ENCODE results near the gene AOPEP. TPM values are rescaled to one million over a fixed set of nuclear protein-coding genes. Genes with fewer than 3 reads are reported as not detected.
A peak's percentile ranks its signal among the peaks of the same experiment; 100 is the strongest.

AOPEP gene
- total RNA-seq, 6 experiments from 2014 or later: 36.6 to 110 (median 63.3) TPM

DNA sequence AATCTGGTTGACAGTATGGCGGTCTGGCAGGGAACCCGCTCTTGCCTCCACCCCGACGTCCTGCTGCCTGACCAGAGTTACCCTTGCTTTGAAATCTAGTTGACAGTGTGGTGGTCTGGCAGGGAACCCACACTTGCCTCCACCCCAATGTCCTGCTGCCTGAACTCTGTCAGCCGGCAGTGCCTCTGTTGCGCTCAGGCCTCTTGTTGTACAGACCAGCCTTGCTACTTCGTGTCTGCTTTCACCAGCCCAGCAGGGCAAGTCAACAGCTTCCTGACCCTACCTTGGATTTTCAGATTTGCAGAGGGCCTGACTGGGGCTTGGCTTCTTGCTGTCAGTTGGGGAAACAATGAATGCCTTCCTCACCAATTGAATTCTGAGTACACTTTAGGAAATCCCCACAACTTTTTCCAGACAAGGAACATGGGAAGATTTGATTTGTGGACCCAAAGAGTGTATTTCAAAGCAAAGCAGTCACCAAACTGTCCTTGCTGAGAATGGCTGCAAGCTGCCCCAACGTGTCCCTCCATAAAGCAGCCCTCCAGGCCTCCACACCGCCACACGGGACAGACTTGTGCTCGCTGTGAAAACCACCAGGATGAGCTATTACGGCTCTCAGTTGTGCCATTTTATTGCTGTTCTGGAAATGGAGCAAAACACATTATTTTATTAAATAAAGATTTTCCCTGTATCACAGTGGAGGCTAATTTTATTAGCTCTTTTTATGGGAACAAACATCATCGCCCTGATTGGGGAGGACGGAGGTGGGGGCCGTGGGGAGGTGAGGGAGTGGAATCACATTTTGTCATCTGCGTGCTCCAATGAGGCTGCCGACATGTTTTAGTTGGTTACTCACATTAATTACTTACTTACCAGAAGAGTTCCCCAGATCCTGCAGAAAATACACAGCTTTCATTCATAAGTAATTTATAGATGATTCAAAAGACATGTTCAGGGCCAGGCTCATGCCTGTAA, 189.3 kb downstream of the AOPEP start:
- intact Hi-C loops (cut with DNase I): no loop called here
- WGBS (ENCODE audit: insufficient coverage, low coverage, low lambda C conversion rate, missing lambda C conversion rate): 95% methylated on average over 9 of the region's 17 CpGs
- Histone ChIP-seq H3K4me3 (no peak overlapping the region), H3K9me3 (no peaks in the 10 kb centered on the region), H3K36me3 (no peaks in the 10 kb centered on the region), H3K27ac (no peak overlapping the region), H3K27me3 (no peaks in the 10 kb centered on the region), H3K4me1 (peaks cover 0 to 13% (median 4%) of the 10 kb centered on the region in 4 donors)
- no peak for DNase-seq
- no peak for ATAC-seq
- TF ChIP-seq POLR2A (IDR thresholded peaks at IDR 0.05): no peak
- TF ChIP-seq, protein P1, sequence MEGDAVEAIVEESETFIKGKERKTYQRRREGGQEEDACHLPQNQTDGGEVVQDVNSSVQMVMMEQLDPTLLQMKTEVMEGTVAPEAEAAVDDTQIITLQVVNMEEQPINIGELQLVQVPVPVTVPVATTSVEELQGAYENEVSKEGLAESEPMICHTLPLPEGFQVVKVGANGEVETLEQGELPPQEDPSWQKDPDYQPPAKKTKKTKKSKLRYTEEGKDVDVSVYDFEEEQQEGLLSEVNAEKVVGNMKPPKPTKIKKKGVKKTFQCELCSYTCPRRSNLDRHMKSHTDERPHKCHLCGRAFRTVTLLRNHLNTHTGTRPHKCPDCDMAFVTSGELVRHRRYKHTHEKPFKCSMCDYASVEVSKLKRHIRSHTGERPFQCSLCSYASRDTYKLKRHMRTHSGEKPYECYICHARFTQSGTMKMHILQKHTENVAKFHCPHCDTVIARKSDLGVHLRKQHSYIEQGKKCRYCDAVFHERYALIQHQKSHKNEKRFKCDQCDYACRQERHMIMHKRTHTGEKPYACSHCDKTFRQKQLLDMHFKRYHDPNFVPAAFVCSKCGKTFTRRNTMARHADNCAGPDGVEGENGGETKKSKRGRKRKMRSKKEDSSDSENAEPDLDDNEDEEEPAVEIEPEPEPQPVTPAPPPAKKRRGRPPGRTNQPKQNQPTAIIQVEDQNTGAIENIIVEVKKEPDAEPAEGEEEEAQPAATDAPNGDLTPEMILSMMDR (IDR thresholded peaks at IDR 0.05): no peak

- H3K4me1 ChIP-seq: peaks cover 0 to 14% (median 5%) of the 10 kb centered on the region in 4 donors
- H3K9me3 ChIP-seq: no peaks in the 10 kb centered on the region
- H3K36me3 ChIP-seq: no peaks in the 10 kb centered on the region
- TF ChIP-seq POLR2A (IDR thresholded peaks at IDR 0.05): no peak
- TF ChIP-seq, protein P1 (IDR thresholded peaks at IDR 0.05): no peak
- no peak for DNase-seq
- no peaks in the 10 kb centered on the region for H3K27me3 ChIP-seq
- no peak for ATAC-seq
- WGBS (ENCODE audit: insufficient coverage, low coverage, low lambda C conversion rate, missing lambda C conversion rate): no CpG with 5 or more reads among the region's 6 CpGs
- intact Hi-C loops (cut with DNase I): no loop called here
- no peak overlapping the region for H3K27ac ChIP-seq
- H3K4me3 ChIP-seq: no peak overlapping the region
Measured at GRCh38 chr9:94916956-94917355, 190.5 kb downstream of the AOPEP start.

DNA sequence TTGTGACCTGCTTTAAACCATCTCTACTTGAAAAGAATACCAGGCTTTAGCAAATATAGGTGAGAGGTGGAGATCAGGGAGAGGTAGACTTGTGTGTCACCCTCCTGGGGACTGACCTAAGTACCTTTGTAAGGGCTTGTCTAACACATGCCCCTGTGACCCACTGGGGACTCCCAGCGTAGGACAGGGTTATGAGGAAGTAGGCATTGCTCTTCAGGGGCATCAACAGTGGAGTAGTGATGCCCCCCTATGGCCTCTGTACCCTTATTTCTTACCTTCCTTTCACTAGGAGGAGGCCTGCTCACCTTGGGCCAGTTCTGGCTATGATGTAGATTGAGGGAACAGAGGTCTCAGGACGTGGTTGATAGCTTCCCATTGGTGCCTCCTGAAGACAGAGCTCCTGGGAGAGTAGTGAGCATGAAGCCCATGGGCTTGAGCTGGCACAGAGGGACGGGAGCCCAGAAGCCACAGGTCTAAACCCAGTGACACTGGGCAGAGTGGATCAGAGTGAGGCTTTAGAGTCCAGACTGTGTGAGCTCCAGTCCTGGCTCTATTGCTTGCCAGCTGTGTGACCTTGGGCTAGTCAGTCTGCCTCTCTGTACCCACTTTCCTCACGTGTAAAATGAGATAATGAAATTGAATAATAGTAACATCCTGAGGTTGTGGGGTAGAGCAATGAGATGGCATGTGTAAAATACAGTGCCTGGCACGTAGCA, 191.7 kb downstream of the AOPEP start:
- H3K27me3 ChIP-seq: no peaks in the 10 kb centered on the region
- H3K9me3 ChIP-seq: no peaks in the 10 kb centered on the region
- ATAC-seq (peak in 3 of 4 donors; percentile 11 to 25 (median 15)), DNase-seq (no peak)
- H3K36me3 ChIP-seq: no peaks in the 10 kb centered on the region
- TF ChIP-seq POLR2A (IDR thresholded peaks at IDR 0.05): no peak
- TF ChIP-seq, protein P1 (IDR thresholded peaks at IDR 0.05): no peak
- H3K27ac ChIP-seq: no peak overlapping the region
- 63% methylated on average over 2 of the region's 5 CpGs for WGBS (ENCODE audit: insufficient coverage, low coverage, low lambda C conversion rate, missing lambda C conversion rate)
- intact Hi-C loops (cut with DNase I): no loop called here
- peaks cover 0 to 24% (median 11%) of the 10 kb centered on the region in 4 donors for H3K4me1 ChIP-seq
- no peak overlapping the region for H3K4me3 ChIP-seq

DNA sequence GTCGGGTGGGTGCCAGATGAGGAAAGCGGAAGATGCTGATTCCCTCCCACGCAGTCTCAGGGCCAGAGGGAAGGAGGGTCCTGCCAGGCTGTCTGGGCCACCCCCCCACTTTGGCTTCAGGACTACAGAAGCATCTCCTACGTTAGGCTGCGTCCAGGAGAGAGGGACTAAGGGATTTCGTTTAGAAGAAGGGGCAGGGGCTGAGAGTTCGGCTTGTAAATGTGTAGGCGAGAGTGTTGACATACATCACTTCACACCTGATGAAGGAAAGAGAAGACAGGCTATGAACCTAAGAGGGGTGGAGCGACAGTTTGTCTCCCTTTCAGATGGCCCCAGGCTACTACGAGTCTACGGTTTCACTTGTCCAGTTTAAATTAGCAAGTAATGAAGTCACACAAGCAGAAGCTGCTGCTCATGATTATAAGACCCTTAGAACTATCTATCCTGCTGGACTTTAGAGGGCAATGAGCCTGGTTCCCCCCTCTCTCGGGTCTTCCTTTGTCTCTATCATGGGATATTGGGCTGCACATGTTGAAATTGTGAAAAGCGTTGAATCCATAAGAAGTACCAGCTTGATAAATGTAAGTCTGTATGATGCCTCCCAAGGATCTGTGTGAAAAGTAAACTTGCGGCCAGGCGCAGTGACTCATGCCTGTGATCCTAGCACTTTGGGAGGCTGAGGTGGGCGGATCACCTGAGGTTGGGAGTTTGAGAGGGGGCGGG, 193.0 kb downstream of the AOPEP start:
- Histone ChIP-seq H3K27me3 (no peaks in the 10 kb centered on the region), H3K4me3 (no peak overlapping the region), H3K9me3 (no peaks in the 10 kb centered on the region), H3K4me1 (peaks cover 0 to 19% (median 9%) of the 10 kb centered on the region in 4 donors), H3K27ac (no peak overlapping the region), H3K36me3 (no peaks in the 10 kb centered on the region)
- no peak for DNase-seq
- TF ChIP-seq, protein P1 (IDR thresholded peaks at IDR 0.05): no peak
- intact Hi-C loops (cut with DNase I): no loop called here
- 94% methylated on average over 10 of the region's 17 CpGs for WGBS (ENCODE audit: insufficient coverage, low coverage, low lambda C conversion rate, missing lambda C conversion rate)
- ATAC-seq: no peak
